WERI-Rb-1 (cell line): ENCODE data around the gene MAP4K1.
A peak's percentile ranks its signal among the peaks of the same experiment; 100 is the strongest.

ENCODE experiments used
- DNase-seq: peaks from one replicate; pipeline ENCODE4 v3.0.0-alpha.2; 2020
- H3K27ac ChIP-seq: fragments of 250-450 bp; sonication (Bioruptor Pico); 2 replicates; pipeline ENCODE4 v1.5.1; 2020; ENCODE audit warnings: mild to moderate bottlenecking, moderate library complexity
- H3K27me3 ChIP-seq: fragments of 250-450 bp; sonication (Bioruptor Pico); 2 replicates; pipeline ENCODE4 v1.5.1; 2021; ENCODE audit warnings: mild to moderate bottlenecking, low read depth, moderate library complexity; ENCODE audit not compliant: insufficient read depth, severe bottlenecking
- H3K36me3 ChIP-seq: fragments of 250-450 bp; sonication (Bioruptor Pico); 2 replicates; pipeline ENCODE4 v1.5.1; 2020; ENCODE audit warnings: mild to moderate bottlenecking, moderate library complexity
- H3K4me3 ChIP-seq: 2 replicates; pipeline ENCODE4 v1.5.1; 2011; ENCODE audit warnings: low read depth, mild to moderate bottlenecking, control low read depth, low read length
- H3K9me3 ChIP-seq: fragments of 250-450 bp; sonication (Bioruptor Pico); 2 replicates; pipeline ENCODE4 v1.5.1; 2021; ENCODE audit warnings: mild to moderate bottlenecking, moderate library complexity; ENCODE audit not compliant: severe bottlenecking
- CTCF ChIP-seq: IDR thresholded peaks from 2 replicates; pipeline ENCODE4 v1.5.1; 2011; ENCODE audit warnings: low read depth, mild to moderate bottlenecking, control low read depth, inconsistent platforms, low read length

Gene MAP4K1

GRCh38 chr19:38649305-38650171 lies 31.8 kb upstream of the MAP4K1 start:
- TF ChIP-seq CTCF, result no peak
- DNase-seq, result peak; percentile 23
- H3K36me3 ChIP-seq, result peaks cover 13% of the 10 kb centered on the region

GRCh38 chr19:38648769-38649304 lies 31.1 kb upstream of the MAP4K1 start:
- no peak for TF ChIP-seq CTCF
- DNase-seq, result no peak
- no peaks in the 10 kb centered on the region for H3K9me3 ChIP-seq

More at GRCh38 chr19:38649305-38650171, 31.8 kb upstream of the MAP4K1 start:
- H3K4me3 ChIP-seq, result peak overlapping the region; percentile 80
- H3K9me3 ChIP-seq, result no peaks in the 10 kb centered on the region
- no peaks in the 10 kb centered on the region for H3K27me3 ChIP-seq
- H3K27ac ChIP-seq, result peak overlapping the region; percentile 80

GRCh38 chr19:38647966-38648768 lies 30.4 kb upstream of the MAP4K1 start:
- Histone ChIP-seq H3K27me3 (no peaks in the 10 kb centered on the region), H3K9me3 (no peaks in the 10 kb centered on the region), H3K4me3 (peak overlapping the region; percentile 80), H3K27ac (peak overlapping the region; percentile 84), H3K36me3 (peaks cover 4% of the 10 kb centered on the region; the same call in 1 of the 2 replicates)
- DNase-seq, result no peak
- no peak for TF ChIP-seq CTCF

More at GRCh38 chr19:38648769-38649304, 31.1 kb upstream of the MAP4K1 start:
- H3K27ac ChIP-seq, result peak overlapping the region; percentile 84
- no peaks in the 10 kb centered on the region for H3K27me3 ChIP-seq
- H3K4me3 ChIP-seq, result peak overlapping the region; percentile 80
- H3K36me3 ChIP-seq, result peaks cover 6% of the 10 kb centered on the region

- H3K27ac ChIP-seq, result peak within 1 kb of the TSS; percentile 84
- H3K4me3 ChIP-seq, result peak within 1 kb of the TSS; percentile 80
- DNase-seq, result peak; percentile 98
- H3K9me3 ChIP-seq, result no peaks in the 10 kb centered on the region
- no peak for TF ChIP-seq CTCF
- no peaks in the 10 kb centered on the region for H3K27me3 ChIP-seq
- peaks cover 4% of the 10 kb centered on the region; the same call in 1 of the 2 replicates for H3K36me3 ChIP-seq
Observed at GRCh38 chr19:38647368-38647965, 29.7 kb upstream of the MAP4K1 start, which contains the start of gene ACTN4. Gene ACTN4, plus strand, starts transcription at chr19:38647649. Its CDS starts 97 bp downstream, at chr19:38647746.

GRCh38 chr19:38644719-38645118 lies 27.0 kb upstream of the MAP4K1 start:
- Histone ChIP-seq H3K27me3 (no peaks in the 10 kb centered on the region), H3K4me3 (no peak overlapping the region), H3K36me3 (no peaks in the 10 kb centered on the region), H3K27ac (no peak overlapping the region), H3K9me3 (no peaks in the 10 kb centered on the region)
- no peak for DNase-seq
- TF ChIP-seq CTCF, result no peak
